NCI-H128 (cell line): ENCODE results near the gene ZEB2.

ENCODE experiments used
- DNase-seq: peaks from one replicate; lab custom pipeline; 2025; ENCODE audit not compliant: unreplicated experiment; lab: John Stamatoyannopoulos, UW

ZEB2 gene

GRCh38 chr2:144453486-144454158 is 66.3 kb downstream of the ZEB2 start:
- no peak for DNase-seq

GRCh38 chr2:144452989-144453336 is 67.0 kb downstream of the ZEB2 start:
- DNase-seq = no peak

- no peak for DNase-seq
These were observed 67.5 kb downstream of the ZEB2 start for GRCh38 chr2:144452169-144452988.

- DNase-seq = no peak
These were observed 68.5 kb downstream of the ZEB2 start for GRCh38 chr2:144451443-144451842.

- no peak for DNase-seq
These were observed 70.9 kb downstream of the ZEB2 start for GRCh38 chr2:144449028-144449406.

- no peak for DNase-seq
These were observed 71.4 kb downstream of the ZEB2 start for GRCh38 chr2:144448389-144449027.

- DNase-seq = no peak
These were observed 72.4 kb downstream of the ZEB2 start for GRCh38 chr2:144447535-144447934.

GRCh38 chr2:144446136-144446535 is 73.8 kb downstream of the ZEB2 start:
- no peak for DNase-seq

GRCh38 chr2:144445196-144445595 is 74.7 kb downstream of the ZEB2 start:
- no peak for DNase-seq

GRCh38 chr2:144443837-144444817 is 75.8 kb downstream of the ZEB2 start:
- DNase-seq = no peak

GRCh38 chr2:144441711-144442141 is 78.2 kb downstream of the ZEB2 start:
- DNase-seq = no peak

GRCh38 chr2:144439993-144440392 is 79.9 kb downstream of the ZEB2 start:
- DNase-seq = no peak

- DNase-seq = no peak
These were observed 80.9 kb downstream of the ZEB2 start for GRCh38 chr2:144438801-144439631.

GRCh38 chr2:144437636-144438035 is 82.3 kb downstream of the ZEB2 start:
- DNase-seq = no peak

- no peak for DNase-seq
These were observed 85.3 kb downstream of the ZEB2 start for GRCh38 chr2:144434425-144435222.

- no peak for DNase-seq
These were observed 87.0 kb downstream of the ZEB2 start for GRCh38 chr2:144432921-144433320.

- no peak for DNase-seq
These were observed 87.9 kb downstream of the ZEB2 start for GRCh38 chr2:144431998-144432397.

- no peak for DNase-seq
These were observed 88.5 kb downstream of the ZEB2 start for GRCh38 chr2:144431392-144431783.

GRCh38 chr2:144430722-144431391 is 89.1 kb downstream of the ZEB2 start:
- no peak for DNase-seq
